ENCODE measurements around the gene GGT5.
"Not testable (repeated sequence)": the region's sequence is repeated elsewhere in the genome, so short reads cannot be mapped to it uniquely, and the experiment has no call there.

Gene GGT5

GRCh38 chr22:24245030-24245431 is at the start of gene GGT5:
TSS of gene GGT5 (minus strand) at chr22:24245082. CDS start at chr22:24244725, 357 bp downstream.
- not testable (repeated sequence) for DNase-seq

- not testable (repeated sequence) for DNase-seq
Observed at GRCh38 chr22:24292202-24292830, 47.4 kb upstream of the GGT5 start.

- DNase-seq: no peak
Observed at GRCh38 chr22:24291515-24292201, 46.8 kb upstream of the GGT5 start.

GRCh38 chr22:24290459-24290858 is 45.6 kb upstream of the GGT5 start:
- DNase-seq: no peak

- DNase-seq: no peak
Observed at GRCh38 chr22:24289741-24290163, 44.9 kb upstream of the GGT5 start.

GRCh38 chr22:24289114-24289513 is 44.2 kb upstream of the GGT5 start:
- DNase-seq: no peak

- DNase-seq: not testable (repeated sequence)
Observed at GRCh38 chr22:24287801-24288200, 42.9 kb upstream of the GGT5 start.

- DNase-seq: not testable (repeated sequence)
Observed at GRCh38 chr22:24287212-24287611, 42.3 kb upstream of the GGT5 start.

GRCh38 chr22:24285245-24285644 is 40.4 kb upstream of the GGT5 start:
- DNase-seq: no peak

- DNase-seq: no peak
Observed at GRCh38 chr22:24284747-24285203, 39.9 kb upstream of the GGT5 start.

GRCh38 chr22:24282401-24282800 is 37.5 kb upstream of the GGT5 start:
- DNase-seq: no peak

- not testable (repeated sequence) for DNase-seq
Observed at GRCh38 chr22:24280363-24280762, 35.5 kb upstream of the GGT5 start.

GRCh38 chr22:24274696-24275405 is 30.0 kb upstream of the GGT5 start:
- DNase-seq: not testable (repeated sequence)

GRCh38 chr22:24273906-24274305 is 29.0 kb upstream of the GGT5 start:
- not testable (repeated sequence) for DNase-seq

- not testable (repeated sequence) for DNase-seq
Observed at GRCh38 chr22:24273031-24273430, 28.1 kb upstream of the GGT5 start.

- no peak for DNase-seq
Observed at GRCh38 chr22:24271386-24271854, 26.5 kb upstream of the GGT5 start.

GRCh38 chr22:24270556-24271385 is 25.9 kb upstream of the GGT5 start, which contains the start of gene SPECC1L:
TSS of gene SPECC1L (plus strand) at chr22:24270831. CDS start at chr22:24302232, 31,401 bp downstream.
- peak; percentile 63 to 68 for DNase-seq

GRCh38 chr22:24266495-24266894 is 21.6 kb upstream of the GGT5 start:
- DNase-seq: not testable (repeated sequence)

- DNase-seq: no peak
Observed at GRCh38 chr22:24265734-24266133, 20.9 kb upstream of the GGT5 start.

GRCh38 chr22:24264329-24264896 is 19.5 kb upstream of the GGT5 start:
- DNase-seq: not testable (repeated sequence)

- not testable (repeated sequence) for DNase-seq
Observed at GRCh38 chr22:24263479-24263878, 18.6 kb upstream of the GGT5 start.

- DNase-seq: not testable (repeated sequence)
Observed at GRCh38 chr22:24262185-24262749, 17.4 kb upstream of the GGT5 start.

Data from NCI-H187 (cell line).